Osteoblast (primary cell): ENCODE data around the gene RAD51B. TPM values are rescaled to one million over a fixed set of nuclear protein-coding genes. Genes with fewer than 3 reads are reported as not detected.
"Not testable (repeated sequence)": the region's sequence is repeated elsewhere in the genome, so short reads cannot be mapped to it uniquely, and the experiment has no call there.

Experiments used
- DNase-seq: peaks from one replicate; pipeline ENCODE4 v3.0.0; 2011; ENCODE audit warnings: low spot score, mixed read lengths; ENCODE audit not compliant: insufficient read length; ENCODE audit errors: missing footprints
- H2AFZ ChIP-seq: 2 replicates; pipeline ENCODE4 v1.6.0; 2011; ENCODE audit warnings: mild to moderate bottlenecking, low read length
- H3K27ac ChIP-seq: 2 replicates; pipeline ENCODE4 v1.5.1; 2011; ENCODE audit warnings: mild to moderate bottlenecking, low read depth, low read length, moderate library complexity
- H3K27me3 ChIP-seq: 2 replicates; pipeline ENCODE4 v1.6.0; 2012; ENCODE audit warnings: mild to moderate bottlenecking, control low read depth, inconsistent platforms, low read length, moderate library complexity; ENCODE audit not compliant: insufficient read depth
- H3K36me3 ChIP-seq: 2 replicates; pipeline ENCODE4 v1.5.1; 2011; ENCODE audit warnings: mild to moderate bottlenecking, low read length, control low read depth, moderate library complexity; ENCODE audit not compliant: insufficient read depth
- H3K4me1 ChIP-seq: 2 replicates; pipeline ENCODE4 v1.5.1; 2011; ENCODE audit warnings: mild to moderate bottlenecking, low read length, control low read depth, moderate library complexity; ENCODE audit not compliant: insufficient read depth
- H3K4me2 ChIP-seq: 2 replicates; pipeline ENCODE4 v1.6.0; 2011; ENCODE audit warnings: mild to moderate bottlenecking, low read length; ENCODE audit not compliant: insufficient read depth
- H3K4me3 ChIP-seq: fragments of 200-600 bp; sonication (generic); 3 replicates; pipeline ENCODE4 v1.5.1; 2012; ENCODE audit warnings: mild to moderate bottlenecking, low read length, inconsistent platforms; ENCODE audit not compliant: insufficient read depth
- H3K79me2 ChIP-seq: 2 replicates; pipeline ENCODE4 v1.6.0; 2012; ENCODE audit warnings: mild to moderate bottlenecking, low read length, control low read depth, inconsistent platforms; ENCODE audit not compliant: insufficient read depth
- H3K9me3 ChIP-seq: 2 replicates; pipeline ENCODE4 v1.5.1; 2011; ENCODE audit warnings: low read depth, low read length, control low read depth
- H4K20me1 ChIP-seq: 2 replicates; pipeline ENCODE4 v1.6.0; 2012; ENCODE audit warnings: mild to moderate bottlenecking, low read length, control low read depth; ENCODE audit not compliant: insufficient read depth
- total RNA-seq: library from RNA; depleted of rRNA; stranded (reverse); fragments of >200 nt; gene quantifications from 2 replicates; pipeline ENCODE4 v1.2.3, GENCODE V29; 2012
- TF ChIP-seq, protein P1 (sequence below): IDR thresholded peaks from 2 replicates; pipeline ENCODE4 v1.5.1; 2011; ENCODE audit warnings: mild to moderate bottlenecking, low read depth, low read length, moderate library complexity; ENCODE audit errors: extremely low read depth

The RAD51B gene
- total RNA-seq, 1 donor = 13.8 TPM

DNA sequence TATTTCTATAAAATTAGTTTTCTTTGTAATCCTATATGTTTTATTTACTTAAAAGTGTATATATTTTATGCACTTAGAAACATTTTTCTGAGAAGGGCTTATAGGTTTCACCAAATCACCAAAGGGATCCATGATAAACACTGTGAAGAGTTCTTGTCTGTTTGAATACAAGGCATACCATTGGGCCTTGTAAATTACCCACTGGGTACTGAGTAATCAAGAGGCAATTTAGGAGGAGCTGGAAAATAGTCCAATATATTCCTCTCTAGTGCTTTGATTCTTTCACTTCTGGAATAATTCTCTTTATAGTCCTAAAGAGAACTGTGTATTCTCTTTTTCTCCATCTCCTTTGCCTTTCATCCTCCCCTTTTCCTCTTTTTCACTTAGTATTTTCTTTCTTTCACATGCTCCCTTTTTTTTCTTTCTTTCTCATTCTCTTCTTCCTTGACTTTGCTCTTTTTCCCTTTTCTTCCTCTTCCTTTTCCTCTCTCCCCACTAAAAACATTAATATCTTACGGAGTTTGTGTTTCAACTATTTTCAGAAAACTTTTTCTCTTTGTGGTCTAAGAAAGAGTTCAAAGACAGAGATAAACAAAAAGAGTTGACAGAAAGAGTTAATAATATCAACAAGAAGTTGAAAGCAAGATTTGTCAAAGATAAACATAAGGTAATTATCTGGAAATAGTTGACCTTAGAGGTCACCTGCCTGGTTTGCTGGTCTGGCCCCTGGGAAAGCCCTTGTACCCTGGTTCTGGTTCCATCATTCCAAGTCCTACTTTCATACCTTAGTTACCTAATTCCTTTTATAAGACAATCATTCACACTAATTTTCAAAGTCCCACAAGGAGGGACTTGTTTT lies 435.3 kb downstream of the RAD51B start:
- peaks cover 24% of the 10 kb centered on the region for H3K4me1 ChIP-seq
- H3K27ac ChIP-seq = peak overlapping the region; percentile 1
- no peaks in the 10 kb centered on the region for H3K9me3 ChIP-seq
- H3K27me3 ChIP-seq = no peaks in the 10 kb centered on the region
- no peaks in the 10 kb centered on the region for H3K79me2 ChIP-seq
- H3K36me3 ChIP-seq = no peaks in the 10 kb centered on the region
- TF ChIP-seq, protein P1, sequence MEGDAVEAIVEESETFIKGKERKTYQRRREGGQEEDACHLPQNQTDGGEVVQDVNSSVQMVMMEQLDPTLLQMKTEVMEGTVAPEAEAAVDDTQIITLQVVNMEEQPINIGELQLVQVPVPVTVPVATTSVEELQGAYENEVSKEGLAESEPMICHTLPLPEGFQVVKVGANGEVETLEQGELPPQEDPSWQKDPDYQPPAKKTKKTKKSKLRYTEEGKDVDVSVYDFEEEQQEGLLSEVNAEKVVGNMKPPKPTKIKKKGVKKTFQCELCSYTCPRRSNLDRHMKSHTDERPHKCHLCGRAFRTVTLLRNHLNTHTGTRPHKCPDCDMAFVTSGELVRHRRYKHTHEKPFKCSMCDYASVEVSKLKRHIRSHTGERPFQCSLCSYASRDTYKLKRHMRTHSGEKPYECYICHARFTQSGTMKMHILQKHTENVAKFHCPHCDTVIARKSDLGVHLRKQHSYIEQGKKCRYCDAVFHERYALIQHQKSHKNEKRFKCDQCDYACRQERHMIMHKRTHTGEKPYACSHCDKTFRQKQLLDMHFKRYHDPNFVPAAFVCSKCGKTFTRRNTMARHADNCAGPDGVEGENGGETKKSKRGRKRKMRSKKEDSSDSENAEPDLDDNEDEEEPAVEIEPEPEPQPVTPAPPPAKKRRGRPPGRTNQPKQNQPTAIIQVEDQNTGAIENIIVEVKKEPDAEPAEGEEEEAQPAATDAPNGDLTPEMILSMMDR = no peak
- no peak for DNase-seq
- H3K4me2 ChIP-seq = peak overlapping the region; percentile 24
- no peak overlapping the region for H3K4me3 ChIP-seq
- no peak overlapping the region for H2AFZ ChIP-seq
- no peaks in the 10 kb centered on the region for H4K20me1 ChIP-seq

DNA sequence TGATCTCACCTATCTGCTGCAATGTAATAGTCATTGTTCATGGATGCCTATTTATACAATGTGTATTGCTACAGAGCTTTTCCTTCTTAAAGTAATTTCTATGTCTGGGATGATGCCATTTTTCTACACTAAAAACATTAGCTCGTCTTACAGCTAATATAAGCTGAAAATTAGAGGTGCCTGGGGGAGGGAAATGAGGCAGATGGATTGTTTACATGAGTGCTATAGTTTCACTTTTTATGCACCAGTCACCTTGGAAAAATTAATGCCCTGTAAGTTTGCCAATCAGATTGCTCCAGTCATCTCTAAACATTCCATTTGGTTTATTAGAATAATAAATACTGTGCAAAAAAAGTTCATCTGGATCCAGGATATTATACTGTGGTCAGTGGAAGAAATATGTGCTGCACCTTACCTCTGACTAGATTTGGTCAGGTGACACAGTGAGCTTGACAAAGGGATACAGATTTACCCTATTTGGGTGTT lies 436.2 kb downstream of the RAD51B start:
- Histone ChIP-seq H3K27me3 (no peaks in the 10 kb centered on the region), H3K4me2 (peak overlapping the region; percentile 14), H3K4me1 (peaks cover 15% of the 10 kb centered on the region), H4K20me1 (no peaks in the 10 kb centered on the region), H3K79me2 (no peaks in the 10 kb centered on the region), H3K4me3 (no peak overlapping the region), H3K27ac (no peak overlapping the region), H3K36me3 (no peaks in the 10 kb centered on the region), H3K9me3 (no peaks in the 10 kb centered on the region), H2AFZ (no peak overlapping the region)
- TF ChIP-seq, protein P1 = no peak
- peak; percentile 59 for DNase-seq

DNA sequence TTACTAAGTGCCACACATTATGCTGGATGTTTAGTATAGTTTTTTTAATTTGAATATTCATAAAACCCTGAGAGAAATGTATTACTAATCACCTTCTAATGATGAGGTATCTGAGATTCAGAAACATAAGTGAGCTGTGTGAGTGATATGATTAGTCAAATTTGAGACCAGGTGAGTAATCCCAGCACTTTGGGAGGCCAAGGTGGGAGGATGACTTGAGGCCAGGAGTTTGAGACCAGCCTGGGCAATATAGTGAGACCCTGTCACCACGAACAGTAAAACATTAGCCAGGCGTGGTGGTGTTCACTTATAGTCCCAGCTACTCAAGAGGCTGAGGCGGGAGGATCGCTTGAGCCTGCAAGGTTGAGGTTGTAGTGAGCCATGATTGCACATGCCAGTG lies 438.4 kb downstream of the RAD51B start:
- no peak overlapping the region for H2AFZ ChIP-seq
- H3K27ac ChIP-seq = no peak overlapping the region
- H3K4me2 ChIP-seq = no peak overlapping the region
- H3K27me3 ChIP-seq = no peaks in the 10 kb centered on the region
- H4K20me1 ChIP-seq = no peaks in the 10 kb centered on the region
- no peaks in the 10 kb centered on the region for H3K9me3 ChIP-seq
- H3K79me2 ChIP-seq = no peaks in the 10 kb centered on the region
- H3K36me3 ChIP-seq = no peaks in the 10 kb centered on the region
- no peak for DNase-seq
- no peak overlapping the region for H3K4me3 ChIP-seq
- peaks cover 11% of the 10 kb centered on the region for H3K4me1 ChIP-seq
- TF ChIP-seq, protein P1 = no peak

DNA sequence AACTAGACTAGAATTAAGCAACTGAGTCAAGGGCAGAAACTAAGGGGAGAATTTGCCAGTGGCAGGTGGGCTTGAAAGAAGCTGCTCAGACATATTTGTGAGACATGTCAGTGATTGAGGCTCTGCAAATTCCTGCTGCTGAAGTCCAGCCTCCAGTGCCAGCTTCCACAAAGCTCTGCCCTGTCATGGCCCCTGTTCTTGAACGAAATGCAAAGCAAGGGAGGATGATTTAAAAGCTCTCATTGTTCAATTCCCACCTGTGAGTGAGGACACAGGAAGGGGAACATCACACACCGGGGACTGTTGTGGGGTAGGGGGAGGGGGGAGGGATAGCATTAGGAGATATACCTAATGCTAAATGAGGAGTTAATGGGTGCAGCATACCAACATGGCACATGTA lies 439.4 kb downstream of the RAD51B start:
- not testable (repeated sequence) for H3K4me3 ChIP-seq, DNase-seq, H3K27me3 ChIP-seq, H3K79me2 ChIP-seq, H3K27ac ChIP-seq, H3K9me3 ChIP-seq, H4K20me1 ChIP-seq, H3K4me2 ChIP-seq, H3K36me3 ChIP-seq, H2AFZ ChIP-seq
- H3K4me1 ChIP-seq = peaks cover 11% of the 10 kb centered on the region
